Skin of body (tissue), 2 donors: ENCODE data around the gene GAK. TPM values are rescaled to one million over a fixed set of nuclear protein-coding genes. Genes with fewer than 3 reads are reported as not detected.
"Not testable (repeated sequence)": the region's sequence is repeated elsewhere in the genome, so short reads cannot be mapped to it uniquely, and the experiment has no call there.

Experiments used
- DNase-seq: peaks from one replicate; lab custom pipeline; 2025; lab: John Stamatoyannopoulos, UW
- total RNA-seq: library from RNA; depleted of rRNA; stranded (reverse); fragments of >200 nt; gene quantifications from one replicate; pipeline ENCODE4 v1.2.3, GENCODE V29; 2014

The GAK gene
- total RNA-seq, 1 donor from 2014 or later: 45.2 TPM

GRCh38 chr4:926538-926937 lies 5.6 kb downstream of the GAK start:
- DNase-seq: no peak

- no peak for DNase-seq
Observed at GRCh38 chr4:925771-926500, 6.2 kb downstream of the GAK start.

- no peak for DNase-seq
Observed at GRCh38 chr4:925171-925570, 6.9 kb downstream of the GAK start.

GRCh38 chr4:924107-925096 lies 7.7 kb downstream of the GAK start:
- no peak for DNase-seq

GRCh38 chr4:921830-922331 lies 10.2 kb downstream of the GAK start:
- no peak for DNase-seq

- DNase-seq: not testable (repeated sequence)
Observed at GRCh38 chr4:919004-919680, 13.0 kb downstream of the GAK start.

GRCh38 chr4:918591-918990 lies 13.5 kb downstream of the GAK start:
- DNase-seq: not testable (repeated sequence)

GRCh38 chr4:917992-918391 lies 14.1 kb downstream of the GAK start:
- DNase-seq: no peak

GRCh38 chr4:917466-917865 lies 14.7 kb downstream of the GAK start:
- no peak for DNase-seq

GRCh38 chr4:915595-915994 lies 16.5 kb downstream of the GAK start:
- DNase-seq: no peak

- DNase-seq: no peak
Observed at GRCh38 chr4:915041-915474, 17.1 kb downstream of the GAK start.

GRCh38 chr4:914531-914930 lies 17.6 kb downstream of the GAK start:
- no peak for DNase-seq

GRCh38 chr4:913280-913618 lies 18.9 kb downstream of the GAK start:
- no peak for DNase-seq

- DNase-seq: no peak
Observed at GRCh38 chr4:912548-913279, 19.4 kb downstream of the GAK start.

- no peak for DNase-seq
Observed at GRCh38 chr4:911871-912490, 20.1 kb downstream of the GAK start.

- no peak for DNase-seq
Observed at GRCh38 chr4:911221-911751, 20.8 kb downstream of the GAK start.

- DNase-seq: no peak
Observed at GRCh38 chr4:910366-911091, 21.6 kb downstream of the GAK start.

GRCh38 chr4:909821-910220 lies 22.3 kb downstream of the GAK start:
- no peak for DNase-seq

- DNase-seq: no peak
Observed at GRCh38 chr4:909131-909571, 23.0 kb downstream of the GAK start.
